Measurements from ENCODE around the gene POC1B. TPM values are rescaled to one million over a fixed set of nuclear protein-coding genes. Genes with fewer than 3 reads are reported as not detected.

The POC1B gene
- total RNA-seq, 1 donor from 2014 or later = 15.3 TPM

DNA sequence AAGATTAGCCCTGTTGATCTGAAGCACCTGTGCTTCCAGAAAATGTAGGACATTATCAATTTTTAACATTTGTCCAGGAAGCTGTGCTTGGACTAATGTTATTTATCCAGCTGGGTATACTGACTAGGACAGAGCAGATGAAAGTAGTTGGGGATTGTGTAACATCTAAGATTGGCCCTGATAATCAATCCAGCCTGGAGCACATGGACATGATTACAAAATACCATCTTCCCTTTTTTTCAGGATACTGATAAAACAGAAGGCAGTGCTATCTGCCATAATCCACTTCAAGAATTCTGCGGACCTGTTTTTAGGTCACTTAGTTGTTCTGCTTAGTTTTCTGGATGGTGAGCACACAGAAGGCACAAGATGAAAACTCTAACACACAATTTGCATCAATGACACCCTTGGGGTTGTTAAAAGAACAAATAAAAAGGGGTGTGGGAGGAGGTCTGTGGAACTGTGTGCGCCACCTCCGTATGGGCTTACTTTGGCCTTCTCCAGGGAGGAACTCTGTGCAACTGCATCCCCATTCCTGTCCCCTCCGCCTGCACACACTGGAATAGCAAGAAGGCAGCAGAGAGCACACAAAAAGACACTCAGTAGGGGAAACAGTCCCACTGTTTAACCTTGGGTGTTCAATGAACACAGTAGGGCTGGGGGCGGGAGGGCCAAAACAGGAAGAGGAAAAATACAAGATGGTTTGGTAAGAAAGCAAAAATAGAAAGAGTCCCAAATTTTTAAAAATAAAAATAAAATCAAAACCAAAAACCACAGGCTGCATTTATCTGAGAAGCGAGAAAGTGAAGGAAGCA, 142.4 kb downstream of the POC1B start:
- peak overlapping the region; percentile 60 for H3K4me3 Mint-ChIP-seq
- no peaks in the 10 kb centered on the region for H3K27me3 Mint-ChIP-seq
- TF ChIP-seq, protein P1, sequence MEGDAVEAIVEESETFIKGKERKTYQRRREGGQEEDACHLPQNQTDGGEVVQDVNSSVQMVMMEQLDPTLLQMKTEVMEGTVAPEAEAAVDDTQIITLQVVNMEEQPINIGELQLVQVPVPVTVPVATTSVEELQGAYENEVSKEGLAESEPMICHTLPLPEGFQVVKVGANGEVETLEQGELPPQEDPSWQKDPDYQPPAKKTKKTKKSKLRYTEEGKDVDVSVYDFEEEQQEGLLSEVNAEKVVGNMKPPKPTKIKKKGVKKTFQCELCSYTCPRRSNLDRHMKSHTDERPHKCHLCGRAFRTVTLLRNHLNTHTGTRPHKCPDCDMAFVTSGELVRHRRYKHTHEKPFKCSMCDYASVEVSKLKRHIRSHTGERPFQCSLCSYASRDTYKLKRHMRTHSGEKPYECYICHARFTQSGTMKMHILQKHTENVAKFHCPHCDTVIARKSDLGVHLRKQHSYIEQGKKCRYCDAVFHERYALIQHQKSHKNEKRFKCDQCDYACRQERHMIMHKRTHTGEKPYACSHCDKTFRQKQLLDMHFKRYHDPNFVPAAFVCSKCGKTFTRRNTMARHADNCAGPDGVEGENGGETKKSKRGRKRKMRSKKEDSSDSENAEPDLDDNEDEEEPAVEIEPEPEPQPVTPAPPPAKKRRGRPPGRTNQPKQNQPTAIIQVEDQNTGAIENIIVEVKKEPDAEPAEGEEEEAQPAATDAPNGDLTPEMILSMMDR (conservative IDR thresholded peaks at IDR 0.05) = no peak
- no peaks in the 10 kb centered on the region for H3K36me3 Mint-ChIP-seq
- peaks cover 47% of the 10 kb centered on the region for H3K4me1 Mint-ChIP-seq (ENCODE audit: unreplicated experiment)
- no peak for DNase-seq (ENCODE audit: extremely low spot score, unreplicated experiment)
- peak overlapping the region; percentile 77 for H3K27ac Mint-ChIP-seq
- no peaks in the 10 kb centered on the region for H3K9me3 Mint-ChIP-seq

DNA sequence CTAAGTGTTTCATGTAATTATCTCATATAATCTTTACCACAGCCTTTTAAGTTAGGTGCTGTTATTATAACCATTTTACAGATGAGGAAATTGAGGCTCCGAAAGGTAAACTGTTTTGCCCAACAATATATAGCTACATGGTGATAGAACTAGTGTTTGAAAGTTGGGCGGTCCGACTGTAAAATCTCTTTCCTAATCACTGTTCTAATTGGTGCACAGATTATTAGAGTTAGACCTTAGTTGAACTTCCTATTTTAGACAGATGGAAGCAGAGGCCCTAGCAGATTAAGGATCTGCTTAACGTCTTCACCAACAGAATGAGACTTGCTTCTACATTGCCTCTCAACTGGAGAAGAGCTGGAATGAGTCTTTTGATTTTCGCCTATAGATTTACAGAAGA, 143.5 kb downstream of the POC1B start:
- H3K4me1 Mint-ChIP-seq (ENCODE audit: unreplicated experiment) = peaks cover 46% of the 10 kb centered on the region
- H3K27ac Mint-ChIP-seq = no peak overlapping the region
- no peaks in the 10 kb centered on the region for H3K36me3 Mint-ChIP-seq
- no peaks in the 10 kb centered on the region for H3K27me3 Mint-ChIP-seq
- H3K4me3 Mint-ChIP-seq = peak overlapping the region; percentile 7
- DNase-seq (ENCODE audit: extremely low spot score, unreplicated experiment) = no peak
- no peaks in the 10 kb centered on the region for H3K9me3 Mint-ChIP-seq
- TF ChIP-seq, protein P1 (conservative IDR thresholded peaks at IDR 0.05) = no peak

DNA sequence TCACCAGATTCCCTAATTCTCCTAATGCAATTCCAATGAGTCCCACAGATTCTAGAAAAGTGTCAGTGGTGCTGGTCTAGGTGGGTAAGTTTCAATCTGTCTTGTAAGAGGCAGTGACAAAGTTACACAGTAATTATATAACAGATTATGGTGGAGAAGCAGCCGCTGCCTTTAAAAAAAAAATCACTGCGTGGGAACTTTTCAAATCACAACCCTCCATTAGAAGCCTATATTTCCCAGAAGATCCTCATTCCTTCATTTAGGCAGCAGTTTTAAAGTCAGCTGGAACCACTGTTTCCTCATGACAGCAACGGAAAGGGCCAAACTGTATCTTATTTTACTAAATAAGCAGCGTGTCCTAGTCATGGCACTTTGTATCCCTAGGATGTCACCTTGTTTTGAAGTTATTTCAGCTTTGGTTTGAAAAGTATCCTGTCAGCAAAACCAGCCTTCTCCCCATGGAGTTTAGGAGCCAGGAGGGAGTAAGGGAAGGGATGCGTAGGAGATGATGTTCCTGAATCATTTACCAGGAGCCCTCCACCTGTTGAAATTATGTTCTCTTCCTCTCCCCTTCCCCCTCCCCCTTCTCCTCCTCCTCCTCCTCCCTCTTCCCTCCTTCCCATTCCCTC, 145.9 kb downstream of the POC1B start:
- H3K4me1 Mint-ChIP-seq (ENCODE audit: unreplicated experiment) = peaks cover 33% of the 10 kb centered on the region
- H3K9me3 Mint-ChIP-seq = peaks cover 6% of the 10 kb centered on the region
- H3K36me3 Mint-ChIP-seq = peaks cover 5% of the 10 kb centered on the region
- H3K27me3 Mint-ChIP-seq = no peaks in the 10 kb centered on the region
- TF ChIP-seq, protein P1 (conservative IDR thresholded peaks at IDR 0.05) = no peak
- H3K4me3 Mint-ChIP-seq = no peak overlapping the region
- no peak for DNase-seq (ENCODE audit: extremely low spot score, unreplicated experiment)
- H3K27ac Mint-ChIP-seq = peak overlapping the region; percentile 73

- H3K27me3 Mint-ChIP-seq = no peaks in the 10 kb centered on the region
- H3K27ac Mint-ChIP-seq = peak overlapping the region; percentile 73
- H3K36me3 Mint-ChIP-seq = peaks cover 5% of the 10 kb centered on the region
- TF ChIP-seq, protein P1 (conservative IDR thresholded peaks at IDR 0.05) = no peak
- H3K4me3 Mint-ChIP-seq = no peak overlapping the region
- H3K9me3 Mint-ChIP-seq = peaks cover 6% of the 10 kb centered on the region
- peaks cover 28% of the 10 kb centered on the region for H3K4me1 Mint-ChIP-seq (ENCODE audit: unreplicated experiment)
- DNase-seq (ENCODE audit: extremely low spot score, unreplicated experiment) = no peak
These were observed 146.6 kb downstream of the POC1B start for GRCh38 chr12:89379148-89379838.

DNA sequence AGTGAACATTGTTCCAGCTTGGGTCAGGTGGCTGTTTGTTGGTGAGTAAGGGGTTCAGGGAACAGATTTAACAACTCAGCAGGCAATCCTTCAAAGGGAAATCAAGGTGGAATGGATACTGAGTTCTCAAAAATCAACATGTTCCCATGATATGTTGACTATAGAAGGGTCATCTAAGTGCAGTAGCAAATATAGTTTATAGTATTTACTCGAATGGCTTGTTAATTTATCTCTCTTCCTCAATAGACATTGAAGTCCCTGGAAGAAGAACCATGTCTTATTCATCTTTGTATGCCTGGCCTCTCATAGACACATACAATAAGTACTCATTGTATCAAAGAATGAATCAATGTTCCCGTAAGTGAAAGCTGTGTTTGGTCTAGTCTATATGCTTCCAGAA, 149.0 kb downstream of the POC1B start:
- no peak overlapping the region for H3K27ac Mint-ChIP-seq
- peaks cover 6% of the 10 kb centered on the region for H3K9me3 Mint-ChIP-seq
- peaks cover 5% of the 10 kb centered on the region for H3K36me3 Mint-ChIP-seq
- H3K27me3 Mint-ChIP-seq = no peaks in the 10 kb centered on the region
- TF ChIP-seq, protein P1 (conservative IDR thresholded peaks at IDR 0.05) = no peak
- H3K4me3 Mint-ChIP-seq = no peak overlapping the region
- no peak for DNase-seq (ENCODE audit: extremely low spot score, unreplicated experiment)
- peaks cover 19% of the 10 kb centered on the region for H3K4me1 Mint-ChIP-seq (ENCODE audit: unreplicated experiment)
